ENCODE measurements around the gene ITFG2.

The ITFG2 gene

DNA sequence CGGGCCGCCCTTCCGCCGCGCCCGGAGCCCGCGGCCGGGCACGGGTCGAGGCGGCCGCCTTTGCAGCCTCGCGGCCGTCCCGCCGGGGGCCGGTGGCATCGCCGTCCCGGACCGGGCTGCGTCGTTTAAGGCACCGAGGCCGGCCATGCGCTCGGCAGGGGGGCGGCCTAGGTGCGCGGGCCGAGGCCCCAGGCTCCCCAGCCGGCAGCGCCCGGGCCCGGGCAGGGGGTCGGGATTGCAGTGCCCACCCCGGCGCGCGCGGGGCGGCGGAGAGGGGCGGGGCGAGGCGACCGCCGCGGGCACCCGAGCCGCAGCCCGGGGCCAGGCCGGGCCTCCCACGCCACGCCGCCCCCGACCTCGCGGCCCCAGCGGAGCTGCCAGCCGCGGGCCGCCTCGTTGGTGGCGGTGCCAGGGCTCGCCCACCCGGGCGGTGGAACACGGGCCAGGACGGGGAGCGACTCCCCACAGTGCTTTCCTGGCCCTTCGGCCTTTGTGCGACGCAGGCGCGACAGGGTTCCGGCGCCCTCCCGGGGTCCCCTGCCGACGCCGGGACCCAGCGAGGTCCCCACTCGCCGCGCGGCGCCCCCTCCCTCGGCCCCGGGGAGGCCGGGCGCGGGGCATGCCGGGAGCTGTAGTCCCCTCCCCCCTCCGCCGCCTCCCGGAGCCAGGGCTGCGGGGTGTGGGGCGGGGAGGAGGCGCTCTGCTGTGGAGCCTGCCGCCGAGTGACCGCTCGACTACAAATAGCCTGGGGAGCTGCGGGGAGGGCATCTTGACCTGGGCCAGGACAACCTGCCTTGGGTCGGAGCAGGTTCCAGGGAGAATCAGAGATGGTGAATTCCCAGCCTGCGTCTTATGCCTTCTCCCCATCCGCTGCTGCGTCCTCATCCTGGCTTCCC, 16.9 kb upstream of the ITFG2 start:
- in situ Hi-C loops (cut with HindIII; ENCODE audit: low sequenced_read_pairs) = no loop called here

DNA sequence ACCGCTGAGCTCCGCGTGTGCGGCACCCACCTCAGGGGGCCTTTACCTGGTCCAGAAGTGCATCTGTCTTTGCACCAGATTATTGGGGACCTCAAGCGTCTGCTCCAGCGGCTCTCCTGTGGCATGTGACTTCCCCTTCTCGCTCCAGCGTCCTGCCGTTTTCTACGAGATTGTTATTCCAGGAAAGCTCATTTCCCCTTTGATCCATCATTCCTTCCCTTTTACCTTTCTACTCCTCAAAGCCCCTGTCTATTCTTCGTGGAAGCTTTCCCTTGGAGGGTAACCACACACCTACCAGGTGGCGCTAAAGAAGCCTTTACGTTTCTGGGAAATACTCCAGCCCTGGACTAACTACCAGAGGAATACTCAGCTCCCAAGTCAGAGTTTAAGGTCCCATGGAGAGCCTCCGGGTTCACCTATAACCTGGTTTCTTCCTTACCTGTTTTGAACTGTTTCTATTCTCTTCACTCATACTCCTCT, 16.2 kb upstream of the ITFG2 start:
- in situ Hi-C loops (cut with HindIII; ENCODE audit: low sequenced_read_pairs) = no loop called here

DNA sequence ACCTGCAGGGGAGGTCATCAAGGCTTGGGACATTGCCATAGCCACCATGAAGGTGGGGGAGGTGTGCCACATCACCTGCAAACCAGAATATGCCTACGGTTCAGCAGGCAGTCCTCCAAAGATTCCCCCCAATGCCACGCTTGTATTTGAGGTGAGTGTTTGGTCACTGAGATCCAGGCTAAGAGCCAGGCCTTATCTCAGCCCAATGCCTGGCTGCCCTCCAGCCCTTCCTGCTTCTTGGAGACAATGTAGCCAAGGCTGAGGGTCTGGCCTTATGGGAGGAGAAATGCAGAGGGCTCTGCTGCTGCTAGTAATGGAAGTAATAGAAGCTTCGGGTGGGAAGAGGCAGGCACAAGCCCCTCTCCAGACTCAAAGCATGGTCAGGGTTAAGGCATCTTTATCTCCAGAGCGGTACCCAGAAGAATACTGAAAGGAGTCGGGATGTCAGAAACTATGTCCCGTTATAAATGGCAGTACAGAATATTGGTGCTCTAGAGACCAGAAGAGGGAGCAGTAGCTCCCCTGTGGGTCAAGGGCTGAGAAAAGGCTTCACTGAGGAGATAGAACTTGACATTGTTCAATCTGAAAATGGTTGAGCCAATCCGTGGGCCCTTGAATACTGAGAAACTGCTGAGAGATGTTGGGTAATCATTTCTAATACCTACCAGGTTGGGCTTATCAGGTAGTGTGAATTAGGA, 14.6 kb upstream of the ITFG2 start:
- in situ Hi-C loops (cut with HindIII; ENCODE audit: low sequenced_read_pairs) = no loop called here

DNA sequence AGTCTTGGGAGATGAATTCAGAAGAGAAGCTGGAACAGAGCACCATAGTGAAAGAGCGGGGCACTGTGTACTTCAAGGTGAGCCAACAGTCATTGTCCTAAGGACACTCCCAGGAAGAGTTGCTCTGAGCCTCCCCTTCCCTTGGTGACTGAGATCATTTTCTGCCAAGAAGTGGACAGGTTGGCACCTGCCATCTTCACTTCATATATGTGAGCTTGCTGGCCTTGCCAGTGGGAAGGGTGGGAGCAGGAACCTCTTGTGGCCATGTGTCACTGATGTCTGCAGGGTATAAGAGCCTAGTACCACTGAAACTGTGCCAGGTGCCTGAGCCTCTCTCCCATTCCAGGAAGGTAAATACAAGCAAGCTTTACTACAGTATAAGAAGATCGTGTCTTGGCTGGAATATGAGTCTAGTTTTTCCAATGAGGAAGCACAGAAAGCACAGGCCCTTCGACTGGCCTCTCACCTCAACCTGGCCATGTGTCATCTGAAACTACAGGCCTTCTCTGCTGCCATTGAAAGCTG, 12.4 kb upstream of the ITFG2 start:
- in situ Hi-C loops (cut with HindIII; ENCODE audit: low sequenced_read_pairs) = no loop called here

DNA sequence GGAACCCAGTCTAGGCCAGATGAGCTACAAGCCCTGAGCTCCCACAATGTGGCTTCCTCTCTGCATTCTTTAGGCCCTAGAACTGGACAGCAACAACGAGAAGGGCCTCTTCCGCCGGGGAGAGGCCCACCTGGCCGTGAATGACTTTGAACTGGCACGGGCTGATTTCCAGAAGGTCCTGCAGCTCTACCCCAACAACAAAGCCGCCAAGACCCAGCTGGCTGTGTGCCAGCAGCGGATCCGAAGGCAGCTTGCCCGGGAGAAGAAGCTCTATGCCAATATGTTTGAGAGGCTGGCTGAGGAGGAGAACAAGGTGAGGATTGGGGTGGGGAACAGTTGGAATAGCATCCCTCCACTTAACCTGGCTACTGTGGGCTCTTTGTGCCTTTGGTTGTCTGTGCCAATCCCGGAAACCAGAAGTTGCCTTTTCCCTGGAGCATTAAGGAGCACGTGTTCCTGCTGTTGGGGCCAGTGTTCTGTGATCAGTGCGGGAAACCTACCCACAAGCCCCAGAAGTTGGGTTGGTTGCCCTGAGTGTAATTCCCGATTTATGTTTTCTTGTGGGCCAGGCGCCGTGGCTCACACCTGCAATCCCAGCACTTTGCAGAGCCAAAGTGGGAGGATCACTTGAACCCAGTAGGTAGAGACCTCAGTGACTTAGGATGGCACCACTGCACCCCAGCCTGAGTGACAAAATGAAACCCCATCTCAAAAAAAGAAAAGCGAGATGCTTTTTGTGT, 11.3 kb upstream of the ITFG2 start:
- in situ Hi-C loops (cut with HindIII; ENCODE audit: low sequenced_read_pairs) = no loop called here

DNA sequence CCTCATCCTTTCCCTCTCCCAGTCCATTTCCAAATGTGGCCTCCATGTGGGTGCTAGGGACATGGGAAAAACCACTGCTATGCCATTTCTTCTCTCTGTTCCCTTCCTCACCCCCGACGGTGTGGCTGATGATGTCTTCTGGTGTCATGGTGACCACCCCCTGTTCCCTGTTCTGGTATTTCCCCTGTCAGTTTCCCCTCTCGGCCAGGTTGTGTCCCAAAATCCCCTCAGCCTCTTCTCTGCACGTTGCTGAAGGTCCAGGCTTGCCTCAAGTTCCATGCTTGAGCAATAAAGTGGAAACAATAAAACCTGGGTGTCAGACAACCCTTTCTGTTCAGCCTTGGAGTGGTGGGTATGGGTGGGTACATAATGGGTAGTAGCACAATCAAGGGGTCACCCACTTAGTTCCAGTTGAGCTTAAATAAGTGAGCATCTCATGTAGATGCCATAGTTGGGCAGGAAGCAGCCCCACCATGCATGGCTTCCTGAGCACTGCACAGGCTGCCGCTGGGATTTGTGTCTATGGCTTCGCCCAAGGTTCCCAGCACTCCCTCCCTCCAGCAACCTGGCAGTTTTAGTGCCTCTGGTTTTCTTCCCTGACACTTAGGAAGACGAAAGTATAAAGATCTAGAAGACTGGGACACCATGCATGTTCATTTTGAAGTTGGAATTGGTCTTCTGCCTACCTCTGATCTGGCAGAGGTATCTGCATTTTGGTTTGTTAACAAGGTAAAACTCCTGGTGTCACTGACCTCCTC, 8.7 kb upstream of the ITFG2 start:
- in situ Hi-C loops (cut with HindIII; ENCODE audit: low sequenced_read_pairs) = no loop called here

DNA sequence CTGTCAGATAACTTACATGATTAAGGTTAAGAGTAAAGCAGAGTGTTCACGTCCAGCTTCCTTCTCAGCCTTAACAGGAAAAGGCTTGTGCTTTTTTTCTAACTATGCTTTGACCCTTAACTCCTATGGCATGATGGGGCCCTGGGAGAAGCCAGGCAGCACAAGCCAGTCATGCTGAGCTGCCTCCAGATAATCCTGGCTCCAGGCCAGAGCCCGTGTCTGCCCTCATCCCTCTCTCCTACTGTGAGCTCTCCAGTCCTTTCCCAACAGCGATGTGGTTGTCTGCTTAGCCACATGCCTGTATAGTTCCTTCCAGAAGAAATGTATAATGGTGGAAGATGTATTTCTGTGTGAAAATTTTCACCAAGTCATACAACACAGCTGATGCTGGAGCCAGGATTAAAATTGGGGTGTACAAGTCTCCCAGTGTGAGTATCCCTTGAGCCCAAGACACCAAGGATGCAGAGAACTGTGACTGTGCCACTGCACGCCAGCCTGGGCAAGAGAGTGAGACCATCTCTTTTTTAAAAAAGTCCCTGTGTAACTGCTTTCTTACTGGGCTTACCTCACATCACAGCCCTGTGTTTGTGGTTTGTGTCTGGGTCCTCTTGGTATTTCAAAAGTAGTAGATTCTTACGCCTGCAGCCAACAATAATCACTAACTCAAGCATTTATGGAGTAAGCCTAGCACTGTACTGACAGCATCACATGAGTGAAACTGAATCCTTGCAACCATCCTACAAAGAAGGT, 7.9 kb upstream of the ITFG2 start:
- in situ Hi-C loops (cut with HindIII; ENCODE audit: low sequenced_read_pairs) = no loop called here

DNA sequence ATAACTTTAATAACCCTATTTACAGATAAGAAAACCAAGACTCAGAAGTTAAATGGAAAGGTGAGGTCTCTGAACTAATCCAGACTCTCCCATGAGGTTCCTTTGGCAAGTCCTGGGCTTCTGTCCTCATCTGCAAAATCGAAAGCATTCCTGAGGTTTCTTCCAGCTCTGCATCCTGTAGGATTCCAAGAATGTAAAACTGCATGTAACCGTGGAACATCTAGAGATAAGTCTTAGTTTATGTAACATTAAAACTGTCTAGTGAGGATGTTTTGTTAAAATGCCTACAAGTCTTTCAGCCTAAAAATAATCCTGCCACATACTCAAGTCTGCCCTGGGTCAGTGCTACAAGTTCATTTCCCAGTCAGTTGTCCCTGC, 7.3 kb upstream of the ITFG2 start:
- in situ Hi-C loops (cut with HindIII; ENCODE audit: low sequenced_read_pairs) = no loop called here

DNA sequence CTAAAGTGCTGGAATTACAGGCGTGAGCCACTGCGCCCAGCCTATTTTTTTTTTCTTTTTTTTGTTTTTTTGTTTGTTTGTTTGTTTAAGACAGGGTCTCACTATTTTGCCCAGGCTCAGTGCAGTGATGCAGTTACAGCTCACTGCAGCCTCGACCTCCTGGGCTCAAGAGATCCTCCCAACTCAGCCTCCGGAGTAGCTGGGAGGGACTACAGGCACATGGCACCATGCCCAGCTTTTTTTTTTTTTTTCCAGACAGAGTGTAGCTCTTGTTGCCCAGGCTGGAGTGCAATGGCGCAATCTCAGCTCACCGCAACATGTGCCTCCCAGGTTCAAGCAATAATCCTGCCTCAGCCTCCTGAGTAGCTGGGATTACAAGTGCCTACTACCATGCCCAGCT, 5.8 kb upstream of the ITFG2 start:
- in situ Hi-C loops (cut with HindIII; ENCODE audit: low sequenced_read_pairs) = no loop called here

DNA sequence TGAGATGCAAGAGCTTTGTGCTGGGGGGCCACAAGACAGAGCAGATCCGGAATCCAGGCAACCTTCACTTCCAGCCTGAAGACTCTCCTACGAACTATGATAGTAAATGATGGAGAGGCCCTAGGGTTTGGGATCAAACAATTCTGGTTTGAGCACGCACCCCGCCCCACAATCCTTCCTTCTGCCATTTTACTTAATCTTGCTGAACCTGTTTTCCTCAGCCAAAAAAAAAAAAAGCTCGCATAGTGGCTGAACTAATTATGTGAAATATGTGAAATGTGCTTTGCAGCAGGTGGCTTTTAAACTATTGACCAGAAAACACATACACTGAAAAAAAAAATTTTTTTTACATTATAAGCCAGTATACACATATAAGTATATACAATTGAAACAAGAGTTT, 667 bp upstream of the ITFG2 start:
- in situ Hi-C loops (cut with HindIII; ENCODE audit: low sequenced_read_pairs) = no loop called here

DNA sequence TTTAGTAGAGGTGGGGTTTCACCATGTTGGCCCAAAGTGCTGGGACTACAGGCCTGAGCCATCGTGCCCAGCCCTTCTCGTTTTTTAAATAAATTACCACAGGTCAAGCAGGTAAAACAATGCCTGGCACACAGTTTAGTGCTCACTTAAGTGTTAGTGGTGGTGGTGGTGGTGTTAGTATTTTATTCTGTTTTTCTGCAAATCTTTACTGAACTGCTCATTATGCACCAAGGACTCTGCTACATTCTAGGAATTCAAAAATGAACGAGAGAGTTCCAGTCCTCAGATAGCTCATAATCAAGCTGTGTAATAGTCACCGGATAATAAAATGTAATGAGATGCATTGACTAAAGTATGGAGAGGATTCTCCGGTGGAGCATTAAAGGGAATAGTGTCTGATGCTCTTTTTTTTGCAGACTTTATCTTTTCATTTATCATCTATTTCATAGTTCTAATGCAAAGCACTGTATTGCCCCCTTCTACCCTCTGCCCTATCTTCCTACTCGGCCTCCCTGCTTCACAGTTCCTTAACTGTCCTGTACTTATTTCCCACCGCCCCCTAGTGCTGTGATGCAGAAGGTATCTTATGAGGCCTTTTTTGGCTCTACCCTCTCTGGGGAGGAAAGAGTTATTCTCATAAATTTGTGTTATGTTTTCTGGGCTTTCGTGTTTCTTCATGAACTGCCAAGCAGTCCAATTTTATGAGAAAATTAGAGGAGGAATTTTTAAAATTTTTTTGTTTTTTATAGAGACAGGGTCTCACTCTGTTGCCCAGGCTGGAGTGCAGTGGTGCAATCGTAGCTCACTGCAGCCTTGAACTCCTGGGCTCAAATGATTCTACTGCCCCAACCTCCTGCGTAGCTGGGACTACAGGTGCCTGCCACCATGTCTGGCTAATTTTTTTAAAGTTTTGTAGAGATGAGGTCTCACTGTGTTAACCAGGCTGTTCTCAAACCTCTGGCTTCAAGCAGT, 1.0 kb downstream of the ITFG2 start:
- in situ Hi-C loops (cut with HindIII; ENCODE audit: low sequenced_read_pairs) = no loop called here

DNA sequence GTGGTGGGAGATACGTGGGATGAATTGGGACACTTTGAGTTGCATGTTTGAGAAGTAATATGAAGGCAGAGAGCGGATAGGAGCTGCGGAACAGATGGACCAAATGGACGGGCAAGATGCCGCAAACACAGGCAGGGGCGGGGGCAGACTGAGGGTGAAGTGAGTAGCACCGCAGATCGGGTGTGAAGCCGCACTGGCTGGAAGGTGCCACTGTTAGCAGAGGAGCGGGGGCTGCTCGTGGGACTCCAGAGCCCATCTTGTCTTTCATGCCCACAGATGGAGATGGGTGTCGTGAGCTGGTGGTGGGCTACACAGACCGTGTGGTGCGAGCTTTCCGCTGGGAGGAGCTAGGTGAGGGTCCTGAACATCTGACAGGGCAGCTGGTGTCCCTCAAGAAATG, 7.3 kb downstream of the ITFG2 start:
- in situ Hi-C loops (cut with HindIII; ENCODE audit: low sequenced_read_pairs) = no loop called here

DNA sequence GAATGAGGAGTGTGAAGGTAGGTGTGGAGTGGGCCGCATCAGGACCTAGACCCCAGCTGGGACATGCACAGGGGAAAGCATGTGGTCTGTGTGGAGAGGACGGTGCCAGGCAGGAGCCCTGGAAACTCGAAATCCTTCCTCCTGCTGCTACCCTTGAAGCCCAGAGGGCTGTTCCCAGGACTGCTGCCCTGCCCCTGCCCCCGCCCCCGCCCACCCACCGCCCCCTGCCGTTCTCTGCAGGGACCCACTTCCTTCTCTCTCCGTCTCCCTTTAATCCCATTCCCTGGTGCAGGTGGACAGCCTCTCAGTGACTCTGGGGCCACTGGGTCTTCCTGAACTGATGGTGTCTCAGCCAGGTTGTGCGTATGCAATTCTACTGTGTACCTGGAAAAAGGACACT, 8.0 kb downstream of the ITFG2 start:
- in situ Hi-C loops (cut with HindIII; ENCODE audit: low sequenced_read_pairs) = no loop called here

DNA sequence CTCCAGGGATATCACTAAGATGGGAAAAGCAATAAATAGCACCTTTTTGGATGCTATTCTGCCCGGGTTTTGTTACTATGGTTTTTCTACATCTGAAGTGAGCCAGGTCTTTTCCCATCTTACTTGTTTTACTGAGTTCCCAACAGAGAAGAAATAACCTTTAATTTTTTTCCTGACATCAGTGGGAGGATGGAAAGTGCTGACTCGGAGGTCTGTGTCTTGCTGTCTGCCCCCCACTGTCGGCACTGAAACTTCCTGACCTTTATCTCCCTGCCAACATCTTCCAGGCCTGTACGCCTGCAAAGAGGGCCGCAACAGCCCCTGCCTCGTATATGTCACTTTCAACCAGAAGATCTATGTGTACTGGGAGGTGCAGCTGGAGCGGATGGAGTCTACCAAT, 11.0 kb downstream of the ITFG2 start:
- in situ Hi-C loops (cut with HindIII; ENCODE audit: low sequenced_read_pairs) = no loop called here

DNA sequence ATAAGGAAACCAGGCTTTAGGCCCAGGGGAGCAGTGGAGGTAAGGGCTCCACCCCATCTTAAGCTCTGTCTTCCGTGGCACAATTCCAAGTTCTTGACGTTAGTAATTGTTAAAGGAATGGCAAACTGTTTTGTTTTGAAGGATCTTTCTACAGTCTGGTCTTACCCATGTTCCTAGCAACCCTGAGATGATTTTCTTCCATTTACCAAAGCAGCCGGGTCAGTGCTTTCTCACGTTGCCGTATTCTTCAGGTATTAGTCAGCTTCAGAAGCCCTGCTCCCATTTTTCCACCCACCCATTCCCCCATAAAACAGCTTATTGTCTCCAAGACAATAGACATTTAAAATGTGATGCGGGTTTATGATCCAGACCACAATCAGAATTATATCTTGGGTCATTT, 12.1 kb downstream of the ITFG2 start:
- in situ Hi-C loops (cut with HindIII; ENCODE audit: low sequenced_read_pairs) = no loop called here

DNA sequence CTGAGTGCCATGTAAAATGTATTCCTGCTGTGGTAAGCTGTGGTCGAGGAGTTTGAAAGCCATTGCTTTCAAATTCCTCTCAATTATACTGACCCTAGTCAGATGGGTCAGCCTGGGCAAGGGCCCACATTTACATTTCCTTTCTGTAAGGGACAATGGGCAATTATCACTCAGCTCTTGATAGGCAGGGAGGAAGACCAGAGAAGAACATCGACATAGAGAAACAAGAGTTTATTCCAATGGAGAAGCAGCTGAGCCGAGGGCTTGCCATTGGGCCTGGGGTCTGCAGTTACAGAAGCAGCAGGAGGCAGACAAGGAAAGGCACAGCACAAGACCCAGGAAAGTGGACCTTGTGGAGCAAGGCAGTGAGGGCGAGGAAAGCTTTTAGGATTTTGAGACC, 12.7 kb downstream of the ITFG2 start:
- in situ Hi-C loops (cut with HindIII; ENCODE audit: low sequenced_read_pairs) = no loop called here

DNA sequence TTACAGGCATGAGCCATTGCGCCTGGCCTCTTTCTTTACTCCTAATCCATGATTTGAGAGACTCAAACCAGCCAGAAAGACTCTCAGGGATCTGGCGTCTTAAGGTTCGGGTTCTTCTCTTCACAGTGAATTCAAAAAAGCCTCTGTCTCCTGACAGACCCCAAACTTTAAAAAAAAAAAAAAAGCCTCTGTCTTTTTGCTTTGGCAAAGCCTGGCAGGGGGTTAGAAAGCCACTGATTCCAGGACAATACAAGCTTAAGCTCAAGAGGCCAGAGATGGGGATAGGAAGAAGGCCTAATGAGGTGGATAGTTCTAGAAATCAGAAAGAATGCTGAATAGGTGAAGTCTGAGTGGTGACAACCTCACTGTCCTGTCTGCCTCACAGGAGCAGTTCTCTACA, 13.6 kb downstream of the ITFG2 start:
- in situ Hi-C loops (cut with HindIII; ENCODE audit: low sequenced_read_pairs) = no loop called here

DNA sequence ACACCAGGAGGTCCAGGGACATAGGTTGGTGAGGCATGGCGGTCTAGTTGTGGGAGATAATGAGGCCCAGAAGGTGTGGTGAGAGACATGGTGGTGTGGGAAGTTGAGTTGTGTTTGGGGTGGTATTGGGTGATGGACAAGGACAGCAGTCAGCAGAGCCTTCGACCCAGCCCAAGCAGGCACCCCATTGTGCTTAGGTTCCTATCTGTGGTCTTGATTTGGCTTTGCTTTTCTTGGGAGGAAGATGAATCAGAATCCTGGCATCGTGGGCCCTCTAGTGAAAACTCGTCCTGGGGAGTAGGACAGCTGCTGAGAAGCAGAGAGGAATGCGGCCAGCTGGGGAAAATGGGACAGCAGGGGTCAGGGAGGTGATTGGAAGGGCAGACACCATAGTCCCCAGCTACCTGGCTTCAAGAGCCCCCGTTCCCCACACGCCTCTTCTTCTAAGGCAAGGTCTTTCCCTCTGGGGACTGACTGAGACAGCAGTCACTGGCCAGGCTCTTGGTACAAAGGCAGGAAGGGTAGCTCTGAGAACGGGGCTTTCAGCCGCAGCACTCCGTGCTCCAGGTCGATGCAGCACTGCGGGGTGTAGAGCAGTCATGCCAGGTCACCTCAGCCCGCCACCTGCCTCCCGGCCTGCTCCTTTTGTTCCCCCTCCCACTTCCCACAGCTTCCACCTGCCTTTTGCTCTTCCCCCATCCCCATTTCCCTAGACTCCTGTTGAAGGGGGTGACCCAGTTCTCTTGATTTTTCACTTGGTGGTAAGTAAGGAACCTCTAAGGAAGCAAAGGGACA, 14.4 kb downstream of the ITFG2 start:
- in situ Hi-C loops (cut with HindIII; ENCODE audit: low sequenced_read_pairs) = no loop called here

Data from DLD1 (cell line).